GM18511 (cell line): Measurements from ENCODE around the gene VAX1.
"Not testable (repeated sequence)": the region's sequence is repeated elsewhere in the genome, so short reads cannot be mapped to it uniquely, and the experiment has no call there.

Source experiments
- ATAC-seq: cut with Tn5 transposase; IDR thresholded peaks from one replicate; pipeline ENCODE4 v1.9.1; 2021; ENCODE audit warnings: mild to moderate bottlenecking, moderate library complexity; ENCODE audit not compliant: unreplicated experiment

Gene VAX1, protein sequence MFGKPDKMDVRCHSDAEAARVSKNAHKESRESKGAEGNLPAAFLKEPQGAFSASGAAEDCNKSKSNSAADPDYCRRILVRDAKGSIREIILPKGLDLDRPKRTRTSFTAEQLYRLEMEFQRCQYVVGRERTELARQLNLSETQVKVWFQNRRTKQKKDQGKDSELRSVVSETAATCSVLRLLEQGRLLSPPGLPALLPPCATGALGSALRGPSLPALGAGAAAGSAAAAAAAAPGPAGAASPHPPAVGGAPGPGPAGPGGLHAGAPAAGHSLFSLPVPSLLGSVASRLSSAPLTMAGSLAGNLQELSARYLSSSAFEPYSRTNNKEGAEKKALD

DNA sequence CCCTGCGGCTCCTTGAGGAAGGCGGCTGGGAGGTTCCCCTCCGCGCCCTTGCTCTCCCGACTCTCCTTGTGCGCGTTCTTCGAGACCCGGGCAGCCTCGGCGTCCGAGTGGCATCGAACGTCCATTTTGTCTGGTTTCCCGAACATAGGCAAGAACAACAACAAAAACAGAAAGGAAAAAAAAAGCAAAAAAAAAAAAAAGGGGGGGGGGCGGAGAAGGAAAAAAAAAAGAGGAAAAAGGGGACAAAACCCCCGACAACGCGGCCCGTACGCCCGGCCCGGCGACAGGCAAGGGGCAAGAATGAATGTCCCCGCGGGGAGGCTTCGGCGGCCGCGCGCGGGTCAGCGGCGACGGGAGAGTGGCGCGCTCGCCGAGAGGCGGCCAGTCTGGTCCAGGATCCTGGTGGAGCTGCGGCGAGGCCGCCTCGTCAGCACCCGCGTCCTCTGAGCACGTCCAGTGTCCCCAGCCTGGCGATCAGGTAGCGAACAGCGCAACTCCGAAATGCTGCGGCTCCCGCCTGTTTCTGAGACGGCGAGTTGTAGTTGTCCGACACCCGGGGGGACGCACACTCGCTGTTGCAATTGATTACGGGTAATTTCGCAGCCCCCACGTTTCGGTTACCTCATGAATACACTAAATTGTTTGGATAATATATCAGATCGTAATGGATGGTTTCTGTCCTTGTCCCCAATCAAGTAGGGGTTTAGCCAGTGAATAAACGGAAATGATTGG, at the start of gene VAX1:
Gene VAX1 (minus strand): TSS at position 360 of the 732 bp plus-strand sequence. CDS start 214 bp downstream, at position 146.
- ATAC-seq, result no peak

DNA sequence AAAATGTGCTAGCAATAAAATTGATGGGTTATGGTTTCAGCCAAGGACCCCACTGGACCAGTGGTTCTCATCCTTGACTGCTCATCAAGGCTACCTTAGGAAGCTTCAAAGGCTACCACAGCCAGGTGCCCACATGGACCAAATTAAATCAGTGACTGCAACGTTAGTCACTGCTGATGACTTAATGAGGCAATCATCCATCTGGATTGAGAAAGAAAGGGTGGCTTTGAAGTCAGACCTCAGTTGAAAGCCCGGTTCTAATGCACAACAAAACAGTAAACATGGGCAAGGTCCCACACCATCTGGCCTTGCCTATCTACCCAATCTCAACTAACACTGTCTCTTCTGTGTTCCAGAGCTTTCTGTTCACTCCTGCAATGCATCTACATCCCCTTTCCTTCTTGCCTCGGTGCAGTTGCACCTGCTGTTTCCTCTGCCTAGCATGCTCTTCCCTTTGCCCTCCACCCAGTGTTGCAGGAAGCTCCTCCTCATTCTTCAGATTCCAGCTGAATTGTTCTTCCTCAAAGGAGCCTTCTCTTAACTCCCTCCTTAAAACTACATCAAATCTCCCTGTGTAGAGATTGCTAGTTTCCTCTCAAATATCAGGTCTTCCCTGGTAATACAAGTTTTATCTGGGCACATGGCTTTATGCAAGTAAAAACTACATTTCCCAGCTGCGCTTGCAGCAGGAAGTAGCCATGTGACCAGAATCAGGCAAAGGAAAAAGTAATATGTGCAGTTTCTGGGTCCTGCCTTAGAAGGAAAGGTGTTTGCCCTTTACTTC, 49.0 kb upstream of the VAX1 start:
- ATAC-seq, result no peak

DNA sequence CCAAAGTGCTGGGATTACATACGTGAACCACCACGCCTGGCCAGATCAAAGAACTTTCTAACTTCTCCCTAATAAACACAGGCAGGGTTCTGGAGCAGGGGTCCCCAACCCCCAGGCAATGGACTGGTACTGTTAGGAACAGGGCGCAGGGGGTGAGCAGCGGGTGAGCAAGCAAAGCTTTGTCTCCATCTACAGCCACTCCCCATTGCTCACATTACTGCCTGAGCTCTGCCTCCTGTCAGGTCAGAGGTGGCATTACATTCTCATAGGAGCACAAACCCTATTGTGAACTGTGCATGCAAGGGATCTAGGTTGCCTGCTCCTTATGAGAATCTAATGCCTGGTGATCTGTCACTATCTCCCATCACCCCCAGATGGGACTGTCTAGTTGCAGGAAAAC, 47.7 kb upstream of the VAX1 start:
- not testable (repeated sequence) for ATAC-seq

DNA sequence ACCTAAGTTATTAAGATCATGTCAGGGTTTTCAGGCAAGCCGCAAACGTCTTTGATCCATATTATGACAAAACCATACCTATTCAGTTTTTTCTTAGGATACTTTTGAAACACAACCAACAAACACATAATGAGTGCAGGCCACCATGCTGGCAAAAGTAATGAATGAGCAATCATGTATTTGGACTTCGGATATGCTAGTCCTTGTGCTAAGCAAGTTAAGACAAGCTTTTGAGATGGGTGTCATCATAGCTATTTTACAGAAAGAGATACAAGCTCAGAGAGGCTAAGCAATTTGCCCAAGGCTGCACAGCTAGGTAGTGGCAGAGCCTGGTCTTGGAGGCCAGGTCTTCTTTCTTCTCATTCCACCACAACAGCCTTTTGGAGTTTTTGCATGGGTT, 46.8 kb upstream of the VAX1 start:
- ATAC-seq, result no peak

DNA sequence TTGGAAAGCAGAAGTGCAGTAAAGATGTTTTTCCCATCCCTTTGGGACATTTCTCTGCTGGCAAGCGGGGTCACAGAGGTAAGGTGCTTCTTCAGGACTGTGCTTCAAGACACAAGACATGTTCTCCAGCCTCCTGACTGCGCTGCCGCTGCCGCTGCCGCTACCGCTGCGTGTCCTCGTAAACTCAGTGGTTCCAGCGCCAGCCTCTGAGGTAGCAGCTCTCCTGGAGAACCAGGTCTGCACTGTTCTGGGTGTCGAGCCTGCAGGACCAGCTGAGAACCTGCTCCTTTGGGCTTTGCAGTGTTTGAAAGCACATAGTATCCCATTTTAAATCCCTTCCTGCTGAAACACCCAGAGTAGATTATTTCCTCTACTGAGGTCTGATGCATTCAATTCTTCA, 46.2 kb upstream of the VAX1 start:
- ATAC-seq, result no peak

DNA sequence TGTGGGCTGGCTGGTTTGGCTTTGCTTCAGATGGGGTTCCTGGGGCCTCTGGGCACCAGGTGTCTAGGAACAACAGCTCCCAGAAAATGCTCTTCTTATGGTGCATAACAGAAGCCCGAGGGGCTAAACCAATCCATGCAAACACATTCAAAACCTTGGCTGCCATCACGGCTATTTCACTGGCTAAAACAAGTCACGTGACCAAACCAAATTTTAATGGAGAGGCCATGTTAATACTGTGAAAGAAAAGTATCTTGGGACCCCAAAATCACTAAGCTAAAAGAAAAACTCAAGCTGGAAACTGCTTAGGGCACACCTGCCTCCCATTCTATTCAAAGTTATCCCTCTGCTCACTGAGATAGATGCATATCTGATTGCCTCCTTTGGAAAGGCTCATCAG, 40.1 kb upstream of the VAX1 start:
- ATAC-seq, result no peak

DNA sequence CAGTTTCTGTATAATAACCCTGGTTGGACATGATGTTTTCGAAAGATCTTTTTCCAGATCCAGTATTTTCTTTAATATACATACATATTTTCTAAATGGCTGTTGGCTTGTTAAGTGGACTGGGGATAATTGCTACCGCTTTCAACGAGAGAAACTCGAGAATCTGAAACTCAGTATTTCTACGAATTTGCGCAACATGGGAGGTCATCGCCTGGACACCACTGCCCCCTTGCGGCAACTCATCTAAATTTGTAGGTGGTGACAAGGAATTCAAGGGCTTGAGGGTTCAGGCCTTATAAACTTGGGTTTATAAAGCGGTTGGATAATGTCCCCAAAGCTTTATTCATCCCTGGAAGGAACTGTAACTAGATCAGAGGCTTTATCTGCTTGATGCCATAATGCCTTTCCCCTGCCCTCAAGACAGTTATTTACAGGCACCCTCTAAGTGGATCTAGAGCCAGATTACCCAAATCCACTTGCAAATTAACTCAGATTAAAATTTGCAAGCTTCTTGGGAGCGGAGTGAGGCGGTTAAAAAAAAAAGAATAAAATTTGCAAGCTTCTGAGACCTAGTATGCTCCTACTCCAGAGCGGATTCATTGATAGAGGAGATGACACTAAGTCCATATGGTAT, 37.9 kb upstream of the VAX1 start:
- peak; percentile 65 for ATAC-seq

DNA sequence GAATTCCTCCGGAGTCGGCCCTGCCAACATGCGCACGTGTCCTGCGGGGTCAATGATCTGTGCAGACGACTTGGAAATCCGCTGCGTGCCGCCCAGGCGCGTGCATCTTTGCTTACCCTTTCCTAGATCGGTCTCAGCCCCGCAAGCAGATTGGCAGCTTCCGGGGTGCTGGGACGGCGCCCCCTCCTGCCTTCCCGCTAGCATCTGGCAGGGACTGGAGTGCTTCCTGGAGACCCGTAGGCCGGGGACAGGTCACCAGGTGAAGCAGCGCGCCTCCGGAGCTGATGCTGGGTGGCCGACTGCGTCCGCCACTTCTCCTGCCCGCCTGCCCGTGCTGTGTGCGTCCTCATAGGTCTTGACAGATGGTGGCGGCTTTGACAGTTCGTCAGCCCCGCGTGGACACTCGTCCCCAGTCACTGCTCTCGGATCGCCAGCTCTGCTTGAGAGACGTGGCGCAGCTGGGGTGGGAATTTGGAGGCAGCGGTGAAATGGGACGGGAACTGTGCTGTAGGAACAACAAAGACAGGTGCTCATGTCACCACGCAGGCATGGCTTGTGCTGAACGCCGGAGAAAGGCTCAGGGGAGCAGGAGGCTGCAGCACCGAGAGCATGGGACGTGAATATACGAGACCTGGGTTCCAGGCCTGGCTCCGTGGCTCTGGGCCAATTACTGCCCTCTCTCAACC, 37.3 kb upstream of the VAX1 start:
- peak; percentile 45 for ATAC-seq

DNA sequence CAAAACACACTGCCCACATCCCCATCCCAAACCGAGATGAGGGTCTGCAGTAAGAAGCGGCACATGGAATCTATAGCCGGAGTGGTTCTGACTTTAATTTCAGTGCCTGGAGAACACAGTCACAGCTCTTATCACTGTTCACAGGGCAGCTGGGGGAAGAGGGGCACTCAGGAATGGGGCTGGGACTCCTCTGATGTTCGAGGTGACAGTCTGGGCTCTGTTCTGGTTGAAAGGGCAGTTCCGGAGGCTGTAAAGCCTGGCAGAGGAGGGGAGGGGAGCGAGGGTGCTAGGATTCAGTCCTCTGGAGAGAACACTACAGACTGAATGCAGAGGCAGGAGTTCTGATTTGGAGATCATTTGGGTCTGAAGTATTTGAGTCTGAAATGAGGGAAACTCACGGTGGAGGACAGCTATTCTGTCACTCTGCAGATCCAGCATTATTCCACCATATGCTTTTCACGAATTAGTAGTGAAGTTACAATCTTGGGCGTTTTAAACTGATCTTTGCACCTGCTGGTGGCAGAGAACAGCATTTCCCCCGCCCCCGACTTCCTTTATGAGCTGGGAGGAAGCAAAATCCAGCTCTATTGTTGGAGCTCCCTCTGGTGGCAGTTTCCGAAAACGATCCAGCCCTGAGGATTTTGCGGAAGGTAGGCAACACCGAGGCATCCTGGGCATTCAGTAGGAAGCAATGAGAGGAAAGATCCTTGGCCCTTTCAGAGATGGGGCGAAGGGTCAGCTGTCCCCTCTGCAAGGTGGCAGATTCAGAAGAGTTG, 36.6 kb upstream of the VAX1 start:
- ATAC-seq, result peak; percentile 85

DNA sequence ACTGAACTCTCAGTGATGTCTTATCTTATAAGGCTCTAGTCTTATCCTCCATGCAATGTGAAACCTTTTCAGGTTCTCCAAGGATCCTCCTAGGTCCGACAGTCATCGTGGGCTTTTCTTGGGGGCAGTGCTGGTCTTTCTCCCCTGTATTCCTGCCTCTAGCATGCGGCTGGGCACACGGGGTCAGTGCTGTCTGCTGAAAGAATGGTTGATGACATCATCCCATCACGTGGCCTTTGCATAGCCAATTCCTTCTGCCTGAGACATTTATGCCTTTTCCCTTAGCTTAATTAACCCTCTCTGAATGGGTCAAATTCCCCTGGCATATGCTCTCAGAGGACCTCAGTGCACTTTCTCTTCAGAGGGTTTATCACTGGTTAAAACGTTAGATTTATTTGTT, 32.2 kb upstream of the VAX1 start:
- no peak for ATAC-seq

DNA sequence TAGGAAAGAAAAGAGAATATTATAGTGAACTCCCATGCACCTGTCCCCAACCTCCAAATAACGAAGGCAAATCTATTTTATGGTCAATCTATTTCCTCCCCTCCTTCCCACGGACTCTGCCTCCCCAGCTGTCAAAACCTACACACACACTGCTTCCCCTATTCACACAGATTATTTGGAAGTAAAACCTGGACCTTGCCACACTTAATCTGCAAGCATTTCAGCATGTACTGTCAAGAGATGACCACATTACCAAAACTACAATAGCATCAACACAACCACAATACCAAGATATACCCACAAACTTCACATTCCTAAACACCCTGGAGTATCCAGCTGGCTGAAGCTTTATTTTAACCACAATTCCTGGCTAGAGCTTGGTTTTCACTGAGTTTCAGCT, 31.4 kb upstream of the VAX1 start:
- no peak for ATAC-seq

DNA sequence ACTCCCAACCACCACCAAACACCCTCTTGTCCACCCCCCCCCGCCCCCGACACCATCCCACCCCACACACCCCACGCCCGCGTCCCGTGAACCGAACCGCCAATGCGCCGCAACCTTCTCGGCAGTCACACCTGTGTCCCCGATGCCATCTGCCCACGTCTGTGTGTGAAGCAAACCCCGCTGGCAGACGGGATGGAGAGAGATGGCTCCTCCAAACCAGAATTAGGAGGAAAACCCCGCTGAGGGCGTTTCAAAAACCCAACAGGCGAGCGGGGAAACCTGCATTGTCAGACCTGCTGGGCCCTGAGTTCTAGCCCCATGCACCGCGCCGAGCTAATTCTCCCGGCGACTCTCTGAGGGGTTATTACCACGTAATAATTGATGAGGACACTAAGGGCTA, 30.7 kb upstream of the VAX1 start:
- ATAC-seq, result no peak

DNA sequence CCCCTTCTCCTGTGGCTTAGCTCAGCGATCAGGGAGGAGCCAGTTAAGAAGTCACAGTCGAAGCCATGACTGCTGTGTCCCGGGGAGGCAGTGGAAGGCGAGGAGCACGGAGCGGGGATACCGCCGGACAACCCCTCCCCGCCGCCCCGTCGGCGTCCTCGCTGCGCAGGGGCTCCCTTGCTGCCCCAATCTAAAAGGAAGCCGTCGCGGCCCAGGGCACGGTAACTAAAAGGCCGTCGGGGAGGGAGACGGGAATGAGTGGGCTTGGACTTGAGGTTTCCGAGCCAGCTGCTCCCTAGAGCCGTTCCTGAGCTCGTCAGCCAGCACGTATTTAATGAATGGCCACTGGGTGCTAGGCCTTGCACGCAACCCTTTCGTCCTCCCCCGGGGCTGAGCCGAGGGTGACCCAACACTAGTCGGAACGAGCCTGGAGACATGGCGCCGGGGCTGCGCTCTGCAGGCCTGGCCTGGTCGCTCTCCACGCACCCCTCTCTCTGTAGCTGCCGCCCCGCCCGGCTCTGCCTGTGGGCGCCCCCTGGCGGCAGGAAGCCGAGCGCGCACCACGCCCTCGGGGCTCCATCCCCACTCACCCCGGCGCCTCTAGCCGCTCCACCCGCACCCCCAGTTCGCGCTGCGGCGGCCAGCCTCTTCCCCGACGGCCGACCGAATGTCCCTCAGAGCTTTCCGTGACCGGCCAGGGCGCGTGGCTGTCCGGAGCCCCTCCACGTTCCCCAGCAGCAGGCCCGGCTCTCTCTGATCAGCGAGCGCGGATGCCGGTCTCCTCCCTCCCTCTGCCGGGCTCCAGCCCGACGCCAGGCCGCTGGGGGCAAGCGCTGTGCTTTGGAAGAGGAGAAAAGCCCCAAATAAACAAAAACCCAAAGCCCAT, 30.0 kb upstream of the VAX1 start:
- peak; percentile 93 for ATAC-seq

DNA sequence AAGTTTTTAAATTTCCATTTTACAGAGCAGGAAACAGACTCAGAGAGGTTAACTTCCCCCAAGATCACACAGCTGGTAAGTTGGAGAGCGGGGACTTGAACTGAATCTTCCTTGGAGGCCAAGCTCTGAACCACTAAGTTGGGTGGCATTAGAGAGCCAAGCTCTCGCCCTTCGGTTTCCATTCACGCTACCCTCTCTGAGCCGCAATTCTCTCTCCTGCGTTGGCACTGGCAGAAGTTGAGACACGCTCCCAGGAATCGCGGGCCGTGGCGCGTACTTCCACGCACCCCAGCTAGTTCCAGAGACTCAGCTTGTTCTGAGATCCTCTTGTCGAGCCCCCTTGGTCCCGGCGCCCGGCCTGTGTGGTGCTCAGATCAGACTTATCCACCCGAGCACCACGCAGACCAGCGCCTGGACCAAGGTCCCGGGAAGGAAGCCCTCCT, 29.3 kb upstream of the VAX1 start:
- no peak for ATAC-seq

DNA sequence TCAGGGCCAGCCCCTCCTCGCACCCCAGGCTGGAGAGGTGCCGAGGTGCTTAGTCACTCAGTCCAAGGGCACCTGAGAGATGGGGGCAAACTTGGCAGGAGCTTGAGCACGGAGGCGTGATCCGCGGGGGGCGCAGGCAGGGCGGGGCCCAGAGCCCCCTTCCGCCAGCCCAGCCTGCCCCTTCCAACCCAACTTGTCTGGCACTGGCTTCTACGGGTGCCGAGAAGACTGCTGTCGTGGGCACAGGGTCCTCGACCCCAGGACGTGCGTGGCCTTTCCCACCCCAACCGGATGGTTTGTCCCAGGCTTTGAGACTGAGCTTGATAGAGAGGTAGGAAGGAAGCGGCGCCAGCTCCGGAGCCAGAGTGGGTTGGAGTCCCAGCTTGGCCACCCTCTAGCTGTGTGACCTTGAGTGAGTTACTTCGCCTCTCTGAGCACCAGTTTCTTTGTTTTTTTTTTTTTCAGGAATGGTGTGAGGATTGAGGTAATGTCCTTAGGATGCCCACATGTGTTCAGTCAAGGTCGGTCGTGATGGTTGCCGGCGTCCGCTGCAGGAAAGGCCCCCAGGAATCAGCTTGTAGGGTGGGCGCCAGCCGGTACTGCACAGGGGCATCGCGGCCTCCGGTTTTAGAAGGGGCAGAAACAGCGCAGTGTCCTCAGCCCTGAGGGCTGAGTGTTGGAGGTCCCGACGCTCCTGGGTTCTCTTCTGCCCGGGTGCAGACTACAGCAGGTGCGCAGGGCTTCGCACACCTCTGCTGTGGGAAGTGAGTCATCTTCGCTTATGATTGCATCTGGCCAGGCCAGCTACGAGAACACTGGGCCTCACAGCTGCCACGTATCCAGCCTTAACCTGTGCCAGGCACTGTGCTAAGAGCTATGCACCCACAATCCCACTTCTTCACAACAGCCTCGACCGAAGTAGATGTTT, 28.6 kb upstream of the VAX1 start:
- ATAC-seq, result no peak

DNA sequence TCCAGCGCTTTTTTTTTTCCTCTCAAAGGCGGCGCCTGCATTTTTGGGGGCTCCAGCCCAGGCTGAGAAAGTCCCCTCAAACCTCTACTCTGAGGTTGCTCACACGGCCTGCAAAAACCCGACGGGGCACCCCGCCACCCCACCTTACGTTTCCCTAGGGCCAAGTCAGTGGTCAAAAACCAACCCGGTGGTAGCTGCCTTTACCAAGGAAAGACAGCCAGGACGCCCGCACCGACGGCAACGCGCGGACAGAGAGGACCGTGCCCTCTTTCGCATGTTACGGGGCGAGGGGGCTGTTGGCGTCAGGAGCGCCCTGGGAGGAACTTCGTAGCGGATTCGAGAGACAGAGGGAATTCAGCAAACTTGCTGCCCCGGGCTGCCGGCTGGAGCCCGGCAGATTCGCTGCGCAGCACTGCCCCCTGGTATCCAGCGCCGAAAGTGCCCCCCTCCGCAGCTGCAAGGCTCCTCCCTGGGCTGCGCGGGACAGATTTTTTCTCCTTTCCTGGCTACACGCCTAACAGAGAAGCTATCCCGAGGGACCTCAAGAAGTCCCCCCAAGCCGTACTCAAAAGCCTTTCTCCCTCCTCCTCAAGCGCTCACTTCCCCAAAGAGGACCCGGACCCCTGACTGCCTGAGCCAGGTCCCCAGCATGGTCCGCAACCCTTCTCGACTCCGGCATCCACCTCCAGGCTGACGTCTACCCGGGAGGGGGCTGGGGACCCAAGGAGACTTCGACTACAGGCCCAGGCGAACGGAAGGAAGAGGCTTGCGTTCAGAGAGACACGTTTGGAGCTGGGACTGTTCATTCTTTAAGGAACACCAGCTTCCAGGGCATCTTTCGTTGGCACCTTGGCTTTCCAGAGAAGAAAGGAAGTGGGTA, 27.7 kb upstream of the VAX1 start:
- ATAC-seq, result no peak
